A673 (cell line): Measurements from ENCODE around the gene CCDC27. TPM values are rescaled to one million over a fixed set of nuclear protein-coding genes. Genes with fewer than 3 reads are reported as not detected.

Source experiments
- BruUV-seq: library from RNA; stranded (reverse); fragments of 400-500 nt; replicated peaks from 2 replicates; lab custom pipeline; 2021; lab: Mats Ljungman, UMichigan
- CTCF ChIA-PET: fragments of 300-600 bp; sonication (Branson Sonifier 250); formaldehyde crosslinking; loops from one replicate; lab custom pipeline; 2022; ENCODE audit warnings: antibody characterized with exemption; lab: Charles Lee
- POLR2A ChIA-PET: fragments of 300-600 bp; sonication (Branson Sonifier 250); formaldehyde crosslinking; loops from one replicate; lab custom pipeline; 2022; ENCODE audit warnings: antibody characterized with exemption; ENCODE audit not compliant: low non-redundant PET; lab: Charles Lee
- DNase-seq: peaks from one replicate; pipeline ENCODE4 v3.0.0-alpha.2; 2015; ENCODE audit warnings: low spot score
- H3K27ac ChIP-seq: fragments of 200-600 bp; sonication (generic); 2 replicates; pipeline ENCODE4 v1.5.1; 2016; ENCODE audit warnings: mixed run types, low read depth, mild to moderate bottlenecking, mixed read lengths, antibody characterized with exemption, low read length; ENCODE audit not compliant: poor library complexity, severe bottlenecking
- H3K27me3 ChIP-seq: fragments of 200-600 bp; sonication (generic); replicated peaks from 2 replicates; pipeline ENCODE4 v1.6.1; 2017; ENCODE audit warnings: mixed run types, low read depth, mild to moderate bottlenecking, mixed read lengths, antibody characterized with exemption, low read length; ENCODE audit not compliant: insufficient read depth, poor library complexity
- H3K36me3 ChIP-seq: fragments of 200-600 bp; sonication (generic); 2 replicates; pipeline ENCODE4 v1.6.1; 2016; ENCODE audit warnings: mixed run types, mild to moderate bottlenecking, mixed read lengths, antibody characterized with exemption, low read length; ENCODE audit not compliant: insufficient read depth, poor library complexity, severe bottlenecking
- H3K4me1 ChIP-seq: fragments of 200-600 bp; sonication (generic); 2 replicates; pipeline ENCODE4 v1.6.1; 2017; ENCODE audit warnings: mixed run types, mild to moderate bottlenecking, mixed read lengths, antibody characterized with exemption, low read length; ENCODE audit not compliant: insufficient read depth, poor library complexity, severe bottlenecking
- H3K4me3 ChIP-seq: fragments of 200-600 bp; sonication (generic); 2 replicates; pipeline ENCODE4 v1.5.1; 2016; ENCODE audit warnings: low read depth, mixed run types, mild to moderate bottlenecking, mixed read lengths, low read length; ENCODE audit not compliant: poor library complexity, severe bottlenecking
- H3K9me3 ChIP-seq: fragments of 200-600 bp; sonication (generic); 2 replicates; pipeline ENCODE4 v1.6.1; 2016; ENCODE audit warnings: mixed run types, low read depth, mild to moderate bottlenecking, mixed read lengths, antibody characterized with exemption, low read length; ENCODE audit not compliant: poor library complexity, severe bottlenecking
- CTCF ChIP-seq: fragments of 300-800, 200-600 bp; sonication (generic); conservative IDR thresholded peaks from 2 replicates; pipeline ENCODE4 v1.5.1; 2017; ENCODE audit warnings: low read depth, mild to moderate bottlenecking, antibody characterized with exemption, low read length, moderate library complexity, mixed read lengths
- EZH2 ChIP-seq: fragments of 200-600 bp; sonication (generic); IDR thresholded peaks from 2 replicates; pipeline ENCODE4 v1.6.1; 2017; ENCODE audit warnings: borderline replicate concordance, low read depth, mild to moderate bottlenecking, mixed read lengths, antibody characterized with exemption, low read length; ENCODE audit not compliant: poor library complexity, severe bottlenecking
- intact Hi-C: fragments of 100-400 bp; cut with micrococcal nuclease; formaldehyde crosslinking; loops from one replicate; pipeline ENCODE4 v1.10.0; 2022; ENCODE audit not compliant: unreplicated experiment
- total RNA-seq: library from RNA; stranded (reverse); gene quantifications from 2 replicates; pipeline ENCODE4 v1.2.3, GENCODE V29; 2021

The CCDC27 gene
- total RNA-seq, 1 experiment from 2014 or later = not detected

GRCh38 chr1:3740042-3740441 is 12.2 kb upstream of the CCDC27 start:
- Histone ChIP-seq H3K36me3 (peaks cover 14% of the 10 kb centered on the region), H3K27me3 (no peaks in the 10 kb centered on the region), H3K4me1 (no peaks in the 10 kb centered on the region), H3K27ac (no peak overlapping the region), H3K9me3 (no peaks in the 10 kb centered on the region), H3K4me3 (no peak overlapping the region)
- no TSS peak for BruUV-seq
- ChIA-PET POLR2A (no interaction called here), CTCF (no interaction called here)
- no peak for DNase-seq
- intact Hi-C loops = no loop called here
- TF ChIP-seq EZH2 (no peak), CTCF (no peak)

GRCh38 chr1:3740752-3741151 is 11.5 kb upstream of the CCDC27 start:
- Histone ChIP-seq H3K27ac (no peak overlapping the region), H3K4me1 (no peaks in the 10 kb centered on the region), H3K9me3 (no peaks in the 10 kb centered on the region), H3K4me3 (no peak overlapping the region), H3K27me3 (no peaks in the 10 kb centered on the region), H3K36me3 (peaks cover 14% of the 10 kb centered on the region)
- POLR2A ChIA-PET = no interaction called here
- no peak for DNase-seq
- no TSS peak for BruUV-seq
- TF ChIP-seq EZH2 (no peak), CTCF (no peak)
- intact Hi-C loops = no loop called here
- CTCF ChIA-PET = no interaction called here

- TF ChIP-seq EZH2 (no peak), CTCF (no peak)
- peaks cover 6% of the 10 kb centered on the region for H3K4me1 ChIP-seq
- intact Hi-C loops = no loop called here
- H3K4me3 ChIP-seq = no peak overlapping the region
- no TSS peak for BruUV-seq
- H3K36me3 ChIP-seq = peaks cover 14% of the 10 kb centered on the region
- H3K9me3 ChIP-seq = no peaks in the 10 kb centered on the region
- POLR2A ChIA-PET = no interaction called here
- H3K27ac ChIP-seq = no peak overlapping the region
- CTCF ChIA-PET = no interaction called here
- H3K27me3 ChIP-seq = no peaks in the 10 kb centered on the region
- no peak for DNase-seq
Observed at GRCh38 chr1:3741566-3742438, 10.4 kb upstream of the CCDC27 start.
